Erythroblast (primary cell): Measurements from ENCODE around the gene ZNF407.

Experiments
- GATA1 ChIP-seq: IDR thresholded peaks from 2 replicates; pipeline ENCODE4 v1.6.1; 2011; ENCODE audit warnings: low read depth, mild to moderate bottlenecking, control low read depth, low read length, moderate library complexity
- POLR2A ChIP-seq: IDR thresholded peaks from 2 replicates; pipeline ENCODE4 v1.6.1; 2011; ENCODE audit warnings: mild to moderate bottlenecking, low read length

- TF ChIP-seq POLR2A (no peak), GATA1 (no peak)
Measured at GRCh38 chr18:75113455-75113854, 515.8 kb downstream of the ZNF407 start.
